GM23248 (cell line): Measurements from ENCODE around the gene HNF1A.

Experiments used
- EZH2 ChIP-seq: fragments of 200-600 bp; sonication (generic); IDR thresholded peaks from 2 replicates; pipeline ENCODE4 v1.6.1; 2018; ENCODE audit warnings: antibody characterized with exemption, mild to moderate bottlenecking; ENCODE audit not compliant: insufficient read depth, poor library complexity, severe bottlenecking
- EZH2phosphoT487 ChIP-seq: fragments of 200-600 bp; sonication (generic); IDR thresholded peaks from 2 replicates; pipeline ENCODE4 v1.6.1; 2018; ENCODE audit warnings: antibody characterized with exemption, moderate library complexity, mild to moderate bottlenecking, low read depth; ENCODE audit not compliant: insufficient read depth

DNA sequence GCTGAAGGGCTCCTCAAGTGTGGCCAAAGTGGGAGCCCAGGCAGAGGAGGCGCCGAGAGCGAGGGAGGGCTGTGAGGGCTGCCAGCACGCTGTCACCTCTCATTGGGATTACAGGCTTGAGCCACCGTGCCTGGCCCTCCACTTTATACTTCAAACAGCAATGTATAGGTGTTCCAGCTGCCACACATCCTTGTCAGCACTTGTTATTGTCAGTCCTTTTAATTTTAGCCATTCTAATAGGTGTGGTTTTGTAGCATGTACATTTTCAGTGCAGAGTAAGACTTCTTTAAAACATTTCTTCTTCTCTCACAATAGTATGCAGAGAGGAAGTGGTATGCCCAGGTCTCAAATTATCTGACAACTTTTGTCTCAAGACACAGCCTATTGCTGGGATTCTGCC, 27.5 kb upstream of the HNF1A start:
- TF ChIP-seq EZH2 (no peak), EZH2phosphoT487 (no peak)
